DND-41 (cell line): Measurements from ENCODE around the gene KRTAP21-2.

Source experiments
- ATAC-seq: fragments of 200-7000 bp; cut with Tn5 transposase; 3 replicates; pipeline ENCODE4 v1.9.1; 2021; ENCODE audit warnings: low read depth; ENCODE audit not compliant: insufficient read depth
- DNase-seq: peaks from one replicate; pipeline ENCODE4 v3.0.0-alpha.2; 2020
- H2AFZ ChIP-seq: 2 replicates; pipeline ENCODE4 v1.6.0; 2012; ENCODE audit warnings: low read depth, low read length
- H3K27ac ChIP-seq: 2 replicates; pipeline ENCODE4 v1.5.1; 2012; ENCODE audit warnings: low read length, inconsistent platforms
- H3K27me3 ChIP-seq: fragments of 200-600 bp; sonication (generic); 2 replicates; pipeline ENCODE4 v1.6.0; 2012; ENCODE audit warnings: low read length, mild to moderate bottlenecking, inconsistent platforms; ENCODE audit not compliant: insufficient read depth, poor library complexity
- H3K36me3 ChIP-seq: 2 replicates; pipeline ENCODE4 v1.5.1; 2012; ENCODE audit warnings: low read length, inconsistent platforms; ENCODE audit not compliant: insufficient read depth
- H3K4me1 ChIP-seq: 2 replicates; pipeline ENCODE4 v1.5.1; 2012; ENCODE audit warnings: mild to moderate bottlenecking, low read length; ENCODE audit not compliant: insufficient read depth
- H3K4me2 ChIP-seq: 2 replicates; pipeline ENCODE4 v1.6.0; 2012; ENCODE audit warnings: mild to moderate bottlenecking, moderate library complexity, low read length, inconsistent platforms; ENCODE audit not compliant: insufficient read depth
- H3K4me3 ChIP-seq, 2 experiments: fragments of 200-600 bp in 1 of 2; shearing (Covaris generic) in 1 of 2; 2 replicates each; pipeline ENCODE4 v1.5.1; 2012 to 2016; ENCODE audit warnings: inconsistent platforms in 2 of 2, low read length in 2 of 2, mild to moderate bottlenecking in 2 of 2, low read depth in 1 of 2, moderate library complexity in 1 of 2
- H3K79me2 ChIP-seq: 2 replicates; pipeline ENCODE4 v1.6.0; 2012; ENCODE audit warnings: low read length, inconsistent platforms; ENCODE audit not compliant: insufficient read depth
- H3K9ac ChIP-seq: 2 replicates; pipeline ENCODE4 v1.6.0; 2012; ENCODE audit warnings: low read depth, mild to moderate bottlenecking, inconsistent platforms, low read length, moderate library complexity
- H3K9me3 ChIP-seq: 2 replicates; pipeline ENCODE4 v1.5.1; 2012; ENCODE audit warnings: low read length, moderate library complexity, mild to moderate bottlenecking, inconsistent platforms; ENCODE audit not compliant: insufficient read depth, severe bottlenecking
- H4K20me1 ChIP-seq: 2 replicates; pipeline ENCODE4 v1.6.0; 2012; ENCODE audit warnings: low read length; ENCODE audit not compliant: insufficient read depth
- EZH2 ChIP-seq: IDR thresholded peaks from 3 replicates; pipeline ENCODE4 v1.6.1; 2012; ENCODE audit warnings: borderline replicate concordance, low read depth, mild to moderate bottlenecking, moderate library complexity, low read length, inconsistent platforms; ENCODE audit not compliant: severe bottlenecking
- TF ChIP-seq, protein P1 (sequence below): IDR thresholded peaks from 2 replicates; pipeline ENCODE4 v1.5.1; 2012; ENCODE audit warnings: borderline replicate concordance, low read length, moderate library complexity, mild to moderate bottlenecking; ENCODE audit not compliant: poor library complexity, severe bottlenecking; ENCODE audit errors: extremely low read depth

KRTAP21-2 gene

DNA sequence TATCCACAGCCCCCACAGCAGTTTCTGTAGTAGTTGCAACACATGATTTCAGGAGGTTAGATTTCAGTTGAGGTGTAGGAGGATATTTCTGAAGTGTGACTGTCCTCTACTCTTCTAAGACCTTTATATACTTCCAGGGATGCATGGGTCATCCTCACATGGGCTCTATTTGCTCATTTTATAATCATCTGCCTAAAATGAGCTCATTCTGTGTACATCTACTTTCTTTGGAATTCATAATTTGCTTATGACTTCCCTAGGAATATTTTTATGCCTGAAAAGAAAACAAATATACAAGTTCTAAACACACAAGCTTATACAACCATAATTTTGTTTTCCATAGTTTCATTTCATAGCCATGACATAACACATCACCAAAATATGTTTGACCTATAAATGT lies at the start of gene KRTAP21-2:
Gene KRTAP21-2, minus strand, starts transcription at position 101 of the 400 bp plus-strand sequence. Its CDS starts 57 bp downstream, at position 44.
- DNase-seq (no peak), ATAC-seq (no peak)
- H3K9ac ChIP-seq: no peak within 1 kb of the TSS
- no peak for TF ChIP-seq EZH2
- TF ChIP-seq, protein P1, sequence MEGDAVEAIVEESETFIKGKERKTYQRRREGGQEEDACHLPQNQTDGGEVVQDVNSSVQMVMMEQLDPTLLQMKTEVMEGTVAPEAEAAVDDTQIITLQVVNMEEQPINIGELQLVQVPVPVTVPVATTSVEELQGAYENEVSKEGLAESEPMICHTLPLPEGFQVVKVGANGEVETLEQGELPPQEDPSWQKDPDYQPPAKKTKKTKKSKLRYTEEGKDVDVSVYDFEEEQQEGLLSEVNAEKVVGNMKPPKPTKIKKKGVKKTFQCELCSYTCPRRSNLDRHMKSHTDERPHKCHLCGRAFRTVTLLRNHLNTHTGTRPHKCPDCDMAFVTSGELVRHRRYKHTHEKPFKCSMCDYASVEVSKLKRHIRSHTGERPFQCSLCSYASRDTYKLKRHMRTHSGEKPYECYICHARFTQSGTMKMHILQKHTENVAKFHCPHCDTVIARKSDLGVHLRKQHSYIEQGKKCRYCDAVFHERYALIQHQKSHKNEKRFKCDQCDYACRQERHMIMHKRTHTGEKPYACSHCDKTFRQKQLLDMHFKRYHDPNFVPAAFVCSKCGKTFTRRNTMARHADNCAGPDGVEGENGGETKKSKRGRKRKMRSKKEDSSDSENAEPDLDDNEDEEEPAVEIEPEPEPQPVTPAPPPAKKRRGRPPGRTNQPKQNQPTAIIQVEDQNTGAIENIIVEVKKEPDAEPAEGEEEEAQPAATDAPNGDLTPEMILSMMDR: no peak
- H3K79me2 ChIP-seq: no peaks in the 10 kb centered on the region
- H2AFZ ChIP-seq: no peak within 1 kb of the TSS
- H3K4me2 ChIP-seq: no peak within 1 kb of the TSS
- no peaks in the 10 kb centered on the region for H4K20me1 ChIP-seq
- no peaks in the 10 kb centered on the region for H3K4me1 ChIP-seq
- H3K4me3 ChIP-seq: no peak within 1 kb of the TSS
- no peak within 1 kb of the TSS for H3K27ac ChIP-seq
- no peaks in the 10 kb centered on the region for H3K36me3 ChIP-seq
- no peaks in the 10 kb centered on the region for H3K27me3 ChIP-seq
- H3K9me3 ChIP-seq: no peaks in the 10 kb centered on the region

DNA sequence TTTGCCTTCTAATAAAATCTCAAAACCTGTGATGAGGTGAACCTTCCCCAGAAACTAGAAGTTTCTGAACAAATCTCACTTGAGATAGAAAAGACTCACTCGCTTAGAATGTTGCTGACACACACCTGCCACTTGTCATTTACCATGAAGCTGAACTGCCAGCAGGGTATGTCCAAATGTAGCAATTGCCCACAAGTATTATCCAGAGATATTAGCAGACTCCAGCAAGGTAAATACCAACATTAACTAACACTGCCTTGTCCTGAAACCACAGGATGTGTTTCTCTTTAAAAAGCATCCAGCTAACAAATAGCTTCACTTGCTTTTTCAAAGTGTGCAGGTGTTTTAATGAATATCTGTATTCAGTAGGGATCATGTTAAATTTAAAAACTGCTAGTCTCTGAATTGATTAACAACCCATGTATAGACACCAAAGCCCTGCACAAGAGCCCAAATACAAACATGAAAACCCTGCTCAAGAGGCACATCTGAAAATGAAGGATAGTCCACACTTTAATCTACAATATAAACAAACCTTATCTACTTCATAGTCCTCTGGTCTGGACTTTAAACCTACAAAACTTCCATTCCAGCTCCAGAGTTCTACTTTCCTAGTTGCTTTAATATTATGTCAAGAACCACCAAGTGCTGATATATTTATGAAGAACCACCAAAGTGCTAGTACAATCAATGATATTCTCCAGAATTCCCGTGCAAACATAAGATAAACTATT lies 46.7 kb upstream of the KRTAP21-2 start:
- H3K4me3 ChIP-seq: no peak overlapping the region
- no peaks in the 10 kb centered on the region for H3K79me2 ChIP-seq
- no peak for DNase-seq
- no peaks in the 10 kb centered on the region for H3K36me3 ChIP-seq
- H3K27me3 ChIP-seq: peaks cover 4% of the 10 kb centered on the region
- TF ChIP-seq, protein P1: no peak
- TF ChIP-seq EZH2: no peak
- no peak overlapping the region for H2AFZ ChIP-seq
- ATAC-seq: no peak
- no peak overlapping the region for H3K9ac ChIP-seq
- no peaks in the 10 kb centered on the region for H4K20me1 ChIP-seq
- no peaks in the 10 kb centered on the region for H3K4me1 ChIP-seq
- H3K27ac ChIP-seq: no peak overlapping the region
- H3K4me2 ChIP-seq: no peak overlapping the region
- H3K9me3 ChIP-seq: no peaks in the 10 kb centered on the region

DNA sequence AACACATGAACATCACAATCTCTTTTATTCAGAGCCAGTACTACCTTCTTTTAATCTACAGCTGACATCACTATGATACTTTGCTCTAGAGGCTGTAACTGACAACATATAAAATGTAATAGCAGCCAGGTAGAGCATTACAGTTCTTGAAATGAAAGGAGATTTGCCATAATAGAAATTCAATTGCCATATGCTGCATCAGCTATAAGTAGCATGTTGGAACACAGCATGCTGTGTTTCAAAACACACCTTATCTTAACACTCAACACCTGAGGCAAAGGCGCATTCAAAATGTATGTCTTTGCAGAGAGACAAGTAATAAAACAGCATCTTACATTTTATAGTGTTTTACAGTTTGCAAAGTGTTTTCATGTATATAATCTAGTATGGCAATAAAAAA lies 32.2 kb upstream of the KRTAP21-2 start:
- Histone ChIP-seq H3K4me2 (no peak overlapping the region), H3K27ac (no peak overlapping the region), H3K9ac (no peak overlapping the region), H3K4me3 (no peak overlapping the region), H2AFZ (no peak overlapping the region), H4K20me1 (no peaks in the 10 kb centered on the region), H3K4me1 (no peaks in the 10 kb centered on the region), H3K36me3 (no peaks in the 10 kb centered on the region), H3K27me3 (peaks cover 2% of the 10 kb centered on the region), H3K79me2 (no peaks in the 10 kb centered on the region), H3K9me3 (no peaks in the 10 kb centered on the region)
- DNase-seq: no peak
- no peak for TF ChIP-seq EZH2
- TF ChIP-seq, protein P1: no peak
- no peak for ATAC-seq
